GM23338 (cell line): Measurements from ENCODE around the gene GPR42. TPM values are rescaled to one million over a fixed set of nuclear protein-coding genes. Genes with fewer than 3 reads are reported as not detected.

Experiments used
- microRNA-seq: library from miRNA; unstranded; fragments of <30 nt; microRNA quantifications from one replicate; pipeline ENCODE4, GENCODE V29; 2017
- polyA plus RNA-seq: library from polyadenylated mRNA; unstranded; fragments of >200 nt; fragmentation: Nextera tagmentation; extraction: Ambion mirVana; gene quantifications from 2 replicates; pipeline ENCODE4 v1.2.1, GENCODE V29; 2016
- small RNA-seq: library from RNA; depleted of rRNA; stranded (forward); fragments of <200 nt; gene quantifications from one replicate; pipeline ENCODE3, GENCODE V24; 2014; ENCODE audit warnings: low replicate concordance
- total RNA-seq: library from RNA; depleted of rRNA; stranded (reverse); fragments of >200 nt; shearing (Covaris generic); gene quantifications from 2 replicates; pipeline ENCODE4 v1.2.3, GENCODE V29; 2014; rRNA removed

The GPR42 gene
- total and polyA plus RNA-seq, 2 experiments from 2014 or later = not detected

Small RNAs within 50 kb of the gene (microRNA-seq; reads per million reads assigned to microRNA genes)
- not detected for gene MIR5196

Small RNAs within 50 kb of the gene (small RNA-seq; reads per million reads assigned to genes)
- not detected for gene RN7SL491P

Other genes starting within 250 kb of the GPR42 start
- gene LGI4, start 236.0 kb upstream of the GPR42 start, total RNA-seq = 3.6 and 4.3 TPM in 2 replicates
- gene LGI4, start 236.0 kb upstream of the GPR42 start, polyA plus RNA-seq = 2.3 and 3.4 TPM in 2 replicates
- gene FXYD1, start 232.2 kb upstream of the GPR42 start, total RNA-seq = 1.5 and 1.7 TPM in 2 replicates
- gene FXYD1, start 232.2 kb upstream of the GPR42 start, polyA plus RNA-seq = 26.8 and 31.3 TPM in 2 replicates
- gene FXYD7, start 227.8 kb upstream of the GPR42 start, total RNA-seq = 9.6 and 15.9 TPM in 2 replicates
- 43.7 and 44.0 TPM in 2 replicates for gene FXYD7, start 227.8 kb upstream of the GPR42 start, polyA plus RNA-seq
- gene FXYD5, start 216.3 kb upstream of the GPR42 start, total RNA-seq = 97.7 and 98.9 TPM in 2 replicates
- 222 and 233 TPM in 2 replicates for gene FXYD5, start 216.3 kb upstream of the GPR42 start, polyA plus RNA-seq
- gene FAM187B, start 142.3 kb upstream of the GPR42 start, total RNA-seq = not detected in 2 replicates
- 0.23 and 0.31 TPM in 2 replicates for gene FAM187B, start 142.3 kb upstream of the GPR42 start, polyA plus RNA-seq
- gene LSR, start 122.1 kb upstream of the GPR42 start, total RNA-seq = 195 and 212 TPM in 2 replicates
- gene LSR, start 122.1 kb upstream of the GPR42 start, polyA plus RNA-seq = 116 and 125 TPM in 2 replicates
- 60.5 and 63.8 TPM in 2 replicates for gene USF2, start 102.1 kb upstream of the GPR42 start, total RNA-seq
- 28.9 and 36.4 TPM in 2 replicates for gene USF2, start 102.1 kb upstream of the GPR42 start, polyA plus RNA-seq
- not detected in 2 replicates for gene HAMP, start 88.5 kb upstream of the GPR42 start, total RNA-seq
- gene HAMP, start 88.5 kb upstream of the GPR42 start, polyA plus RNA-seq = 0.65 TPM in 1 of 2 replicates, not detected in the other
- gene MAG, start 78.9 kb upstream of the GPR42 start, total RNA-seq = 1.3 and 1.8 TPM in 2 replicates
- gene MAG, start 78.9 kb upstream of the GPR42 start, polyA plus RNA-seq = 0.61 and 0.85 TPM in 2 replicates
- 0.10 and 0.12 TPM in 2 replicates for gene CD22, start 41.9 kb upstream of the GPR42 start, total RNA-seq
- 0.32 and 0.66 TPM in 2 replicates for gene CD22, start 41.9 kb upstream of the GPR42 start, polyA plus RNA-seq
- not detected in 2 replicates for gene FFAR1, start 23.2 kb upstream of the GPR42 start, total RNA-seq
- not detected in 2 replicates for gene FFAR1, start 23.2 kb upstream of the GPR42 start, polyA plus RNA-seq
- 0.35 TPM in 1 of 2 replicates, not detected in the other for gene FFAR3, start 12.6 kb upstream of the GPR42 start, total RNA-seq
- not detected in 2 replicates for gene FFAR3, start 12.6 kb upstream of the GPR42 start, polyA plus RNA-seq
- not detected in 2 replicates for gene FFAR2, start 77.2 kb downstream of the GPR42 start, total RNA-seq
- not detected in 2 replicates for gene FFAR2, start 77.2 kb downstream of the GPR42 start, polyA plus RNA-seq
- gene KRTDAP, start 119.4 kb downstream of the GPR42 start, total RNA-seq = not detected in 2 replicates
- 1.6 and 2.7 TPM in 2 replicates for gene KRTDAP, start 119.4 kb downstream of the GPR42 start, polyA plus RNA-seq
- 259 and 276 TPM in 2 replicates for gene DMKN, start 142.6 kb downstream of the GPR42 start, total RNA-seq
- 569 and 615 TPM in 2 replicates for gene DMKN, start 142.6 kb downstream of the GPR42 start, polyA plus RNA-seq
- not detected in 2 replicates for gene SBSN, start 157.2 kb downstream of the GPR42 start, total RNA-seq
- gene SBSN, start 157.2 kb downstream of the GPR42 start, polyA plus RNA-seq = 0.39 and 0.42 TPM in 2 replicates
- gene GAPDHS, start 162.4 kb downstream of the GPR42 start, total RNA-seq = not detected in 2 replicates
- gene GAPDHS, start 162.4 kb downstream of the GPR42 start, polyA plus RNA-seq = 0.21 TPM in 1 of 2 replicates, not detected in the other
- gene TMEM147, start 174.6 kb downstream of the GPR42 start, total RNA-seq = 164 and 170 TPM in 2 replicates
- gene TMEM147, start 174.6 kb downstream of the GPR42 start, polyA plus RNA-seq = 272 TPM in 2 replicates
- 0.62 and 0.63 TPM in 2 replicates for gene ATP4A, start 192.6 kb downstream of the GPR42 start, total RNA-seq
- gene ATP4A, start 192.6 kb downstream of the GPR42 start, polyA plus RNA-seq = 0.61 and 1.0 TPM in 2 replicates
- gene PMIS2, start 215.1 kb downstream of the GPR42 start, total RNA-seq = not detected in 2 replicates
- not detected in 2 replicates for gene PMIS2, start 215.1 kb downstream of the GPR42 start, polyA plus RNA-seq
- 17.9 and 21.9 TPM in 2 replicates for gene HAUS5, start 241.7 kb downstream of the GPR42 start, total RNA-seq
- 22.3 and 23.2 TPM in 2 replicates for gene HAUS5, start 241.7 kb downstream of the GPR42 start, polyA plus RNA-seq